PC-3 (cell line): ENCODE measurements around the gene TRPC4AP.

Experiments used
- EZH2 ChIP-seq: fragments of 300-600 bp; sonication (generic); IDR thresholded peaks from one replicate; pipeline ENCODE4 v1.6.1; 2017; ENCODE audit warnings: antibody characterized with exemption, mild to moderate bottlenecking, low read length; ENCODE audit not compliant: unreplicated experiment
- TF ChIP-seq, protein P1 (sequence below): fragments of 300-600 bp; sonication (generic); conservative IDR thresholded peaks from 2 replicates; pipeline ENCODE4 v1.5.1; 2017; ENCODE audit warnings: antibody characterized with exemption, low read depth, mild to moderate bottlenecking, low read length

DNA sequence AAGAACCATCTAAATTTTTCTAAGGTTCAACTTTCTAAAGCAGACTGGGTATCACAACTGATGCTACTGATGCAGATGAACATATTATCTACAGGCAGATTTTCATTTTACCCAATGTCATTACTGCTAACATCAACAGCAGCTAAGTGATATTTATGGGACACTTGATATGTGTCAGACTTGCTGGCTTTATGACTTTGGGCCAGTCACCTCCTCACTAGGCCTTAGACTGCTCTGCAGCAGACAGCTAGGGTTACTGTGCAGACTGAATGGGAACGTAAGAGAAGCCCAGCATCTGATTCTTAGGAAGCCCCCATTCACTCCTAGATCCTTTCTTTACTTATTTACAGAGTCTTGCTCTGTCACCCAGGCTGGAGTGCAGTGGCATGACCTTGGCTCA, 70.8 kb downstream of the TRPC4AP start:
- TF ChIP-seq, protein P1, sequence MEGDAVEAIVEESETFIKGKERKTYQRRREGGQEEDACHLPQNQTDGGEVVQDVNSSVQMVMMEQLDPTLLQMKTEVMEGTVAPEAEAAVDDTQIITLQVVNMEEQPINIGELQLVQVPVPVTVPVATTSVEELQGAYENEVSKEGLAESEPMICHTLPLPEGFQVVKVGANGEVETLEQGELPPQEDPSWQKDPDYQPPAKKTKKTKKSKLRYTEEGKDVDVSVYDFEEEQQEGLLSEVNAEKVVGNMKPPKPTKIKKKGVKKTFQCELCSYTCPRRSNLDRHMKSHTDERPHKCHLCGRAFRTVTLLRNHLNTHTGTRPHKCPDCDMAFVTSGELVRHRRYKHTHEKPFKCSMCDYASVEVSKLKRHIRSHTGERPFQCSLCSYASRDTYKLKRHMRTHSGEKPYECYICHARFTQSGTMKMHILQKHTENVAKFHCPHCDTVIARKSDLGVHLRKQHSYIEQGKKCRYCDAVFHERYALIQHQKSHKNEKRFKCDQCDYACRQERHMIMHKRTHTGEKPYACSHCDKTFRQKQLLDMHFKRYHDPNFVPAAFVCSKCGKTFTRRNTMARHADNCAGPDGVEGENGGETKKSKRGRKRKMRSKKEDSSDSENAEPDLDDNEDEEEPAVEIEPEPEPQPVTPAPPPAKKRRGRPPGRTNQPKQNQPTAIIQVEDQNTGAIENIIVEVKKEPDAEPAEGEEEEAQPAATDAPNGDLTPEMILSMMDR = no peak
- TF ChIP-seq EZH2 = no peak
